C4-2B (cell line): ENCODE data around the gene KAT8.

Source experiments
- H3K27ac ChIP-seq: fragments of 450-650 bp; 2 replicates; pipeline ENCODE4 v1.5.1; 2017
- CTCF ChIP-seq: fragments of 450-650 bp; conservative IDR thresholded peaks from 2 replicates; pipeline ENCODE4 v1.5.1; 2017; ENCODE audit warnings: mild to moderate bottlenecking
- ZFX ChIP-seq: fragments of 450-650 bp; IDR thresholded peaks from 2 replicates; pipeline ENCODE4 v1.6.1; 2017

The KAT8 gene

GRCh38 chr16:31125844-31126243 lies 8.4 kb downstream of the KAT8 start:
- TF ChIP-seq CTCF = no peak
- no peak overlapping the region for H3K27ac ChIP-seq

DNA sequence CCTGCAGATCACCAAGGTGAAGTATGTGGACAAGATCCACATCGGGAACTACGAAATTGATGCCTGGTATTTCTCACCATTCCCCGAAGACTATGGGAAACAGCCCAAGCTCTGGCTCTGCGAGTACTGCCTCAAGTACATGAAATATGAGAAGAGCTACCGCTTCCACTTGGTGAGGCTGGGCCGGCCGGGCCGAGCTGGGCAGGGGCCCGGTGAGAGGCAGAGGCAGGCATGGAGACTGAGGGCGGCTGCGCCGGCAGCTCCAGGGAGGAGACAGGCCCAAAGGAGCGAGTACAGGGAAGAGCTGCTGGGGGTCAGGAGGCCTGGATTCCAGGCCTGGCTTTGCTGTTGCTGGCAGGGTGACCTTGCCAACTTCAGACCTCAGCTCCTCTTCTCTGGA lies 9.7 kb downstream of the KAT8 start:
- no peak overlapping the region for H3K27ac ChIP-seq
- TF ChIP-seq ZFX (no peak), CTCF (no peak)

DNA sequence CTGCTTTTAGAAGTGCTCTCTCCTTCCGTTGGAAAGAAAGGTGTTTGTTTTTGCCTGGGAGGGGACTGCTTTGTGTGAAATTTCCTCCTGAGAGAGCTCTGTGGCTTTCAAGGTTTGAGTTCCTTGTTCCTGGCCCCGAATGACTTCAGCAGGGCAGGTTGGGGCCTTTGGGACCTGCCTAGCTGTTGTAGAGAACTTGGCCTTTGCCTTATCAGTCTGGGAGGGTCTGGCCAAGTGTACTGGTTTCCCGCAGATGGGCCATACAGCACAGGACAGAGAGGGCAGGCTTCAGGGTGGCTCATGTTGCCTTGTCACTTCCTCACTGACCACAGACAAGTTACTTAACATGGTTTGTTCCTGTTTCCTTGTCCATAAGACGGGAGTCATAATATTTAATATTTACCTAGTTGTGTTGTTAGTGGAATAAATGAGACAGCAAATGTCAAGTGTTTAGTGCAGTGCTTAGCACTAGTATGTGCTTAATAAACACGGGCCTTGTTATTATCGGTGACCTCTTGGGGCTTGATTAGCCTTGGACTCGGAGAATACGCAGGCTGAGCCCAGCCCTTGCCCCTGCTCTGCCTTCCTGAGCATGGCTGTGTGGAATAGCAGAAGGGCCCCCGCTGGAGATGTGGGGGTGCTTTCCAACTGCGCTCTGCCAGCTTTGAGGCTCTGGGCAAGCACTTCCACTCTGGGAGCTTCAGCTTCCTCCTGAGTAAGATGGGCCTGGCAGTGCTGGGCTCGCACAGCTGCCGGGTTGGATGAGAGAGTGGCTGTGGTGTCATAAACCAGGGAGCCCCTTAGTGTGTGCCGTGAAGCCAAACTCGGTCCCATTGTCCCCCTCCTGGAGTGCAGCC lies 11.5 kb downstream of the KAT8 start:
- no peak for TF ChIP-seq CTCF
- TF ChIP-seq ZFX = no peak
- peak overlapping the region; percentile 71 for H3K27ac ChIP-seq

DNA sequence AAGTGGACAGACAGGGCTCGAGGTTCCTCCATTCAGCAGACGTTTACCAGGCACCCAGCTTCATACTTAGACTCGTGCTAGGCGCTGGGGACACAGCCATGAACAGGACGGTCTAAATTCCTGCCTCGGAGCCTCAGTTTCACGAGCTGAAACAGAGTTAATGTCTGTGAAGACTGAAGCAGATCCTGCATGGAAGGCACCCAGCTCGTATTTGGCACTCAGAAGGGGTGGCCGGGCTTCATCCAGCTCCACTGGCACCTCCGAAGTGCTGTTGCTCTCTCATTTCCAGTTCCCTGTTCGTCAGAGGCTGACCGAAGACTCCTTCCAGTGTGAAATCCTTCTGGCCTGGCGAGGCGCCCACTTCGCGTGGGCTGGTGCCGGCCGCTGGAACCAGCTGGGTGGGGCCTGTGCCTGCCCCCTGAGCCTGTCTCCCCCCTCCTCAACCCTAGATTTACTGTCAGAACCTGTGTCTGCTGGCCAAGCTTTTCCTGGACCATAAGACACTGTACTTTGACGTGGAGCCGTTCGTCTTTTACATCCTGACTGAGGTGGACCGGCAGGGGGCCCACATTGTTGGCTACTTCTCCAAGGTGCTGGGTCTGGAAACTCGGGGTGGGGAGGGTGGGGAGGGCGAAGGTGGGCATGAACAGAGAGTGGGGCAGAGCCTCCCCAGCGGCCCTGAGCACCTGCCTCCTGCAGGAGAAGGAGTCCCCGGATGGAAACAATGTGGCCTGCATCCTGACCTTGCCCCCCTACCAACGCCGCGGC lies 12.3 kb downstream of the KAT8 start:
- H3K27ac ChIP-seq = peak overlapping the region; percentile 71
- TF ChIP-seq CTCF (no peak), ZFX (no peak)

- TF ChIP-seq CTCF = no peak
- TF ChIP-seq ZFX = no peak
- H3K27ac ChIP-seq = peak overlapping the region; percentile 71
These were observed 12.9 kb downstream of the KAT8 start for GRCh38 chr16:31130336-31130891.

GRCh38 chr16:31130899-31131298 lies 13.4 kb downstream of the KAT8 start:
- H3K27ac ChIP-seq = peak overlapping the region; percentile 71
- TF ChIP-seq CTCF (no peak), ZFX (no peak)

GRCh38 chr16:31131416-31131815 lies 14.0 kb downstream of the KAT8 start:
- H3K27ac ChIP-seq = peak overlapping the region; percentile 71
- no peak for TF ChIP-seq ZFX
- no peak for TF ChIP-seq CTCF
